Ovary (tissue), 3 donors: Measurements from ENCODE around the gene ZPBP2.

Experiments used
- CTCF ChIP-seq, 3 donors: fragments of 450-650 bp in 2 of 3; fragments of 200-600 bp in 1 of 3; IDR thresholded peaks; one replicate each; pipeline versions ENCODE4 v1.5.1 to v1.8.0; 2016 to 2022; ENCODE audit warnings: antibody characterized with exemption in 3 of 3, mild to moderate bottlenecking in 1 of 3
- EP300 ChIP-seq: sonication (generic); formaldehyde crosslinking; IDR thresholded peaks from one replicate; pipeline ENCODE4 v1.6.1; 2017; ENCODE audit warnings: antibody characterized with exemption
- POLR2A ChIP-seq: fragments of 450-650 bp; IDR thresholded peaks from one replicate; pipeline ENCODE4 v1.6.1; 2017; ENCODE audit warnings: antibody characterized with exemption, mild to moderate bottlenecking, moderate library complexity
- donor health status: DM: no; HTN: no; CAD: no.

GRCh38 chr17:39913989-39914388 is 46.0 kb downstream of the ZPBP2 start:
- TF ChIP-seq POLR2A (no peak), CTCF (IDR thresholded peaks at IDR 0.05) (no peak), EP300 (no peak)
